WI38 (cell line): Measurements from ENCODE around the gene OVCA2.

Source experiments
- H3K4me3 ChIP-seq: 2 replicates; pipeline ENCODE4 v1.5.1; 2011; ENCODE audit warnings: low read depth, mild to moderate bottlenecking, control low read depth, low read length
- CTCF ChIP-seq: IDR thresholded peaks from 2 replicates; pipeline ENCODE4 v1.5.1; 2012; ENCODE audit warnings: low read depth, mild to moderate bottlenecking, control low read depth, low read length

OVCA2 gene

GRCh38 chr17:2043785-2044184, 2.0 kb downstream of the OVCA2 start:
- no peak overlapping the region for H3K4me3 ChIP-seq

GRCh38 chr17:2044263-2044894, 2.6 kb downstream of the OVCA2 start:
- no peak for TF ChIP-seq CTCF
- no peak overlapping the region for H3K4me3 ChIP-seq

More at GRCh38 chr17:2043785-2044184, 2.0 kb downstream of the OVCA2 start:
- TF ChIP-seq CTCF, result no peak

- H3K4me3 ChIP-seq, result no peak overlapping the region
- TF ChIP-seq CTCF, result no peak
These were observed 5.8 kb downstream of the OVCA2 start for GRCh38 chr17:2047590-2047989.

- no peak for TF ChIP-seq CTCF
- peak overlapping the region; percentile 70 for H3K4me3 ChIP-seq
These were observed 7.0 kb downstream of the OVCA2 start for GRCh38 chr17:2048805-2049204.

GRCh38 chr17:2049333-2050299, 7.8 kb downstream of the OVCA2 start:
- H3K4me3 ChIP-seq, result peak overlapping the region; percentile 70
- no peak for TF ChIP-seq CTCF

- peak overlapping the region; percentile 43 for H3K4me3 ChIP-seq
- no peak for TF ChIP-seq CTCF
These were observed 8.7 kb downstream of the OVCA2 start for GRCh38 chr17:2050300-2051060.
